PFSK-1 (cell line): ENCODE measurements around the gene LRRC8B.

Experiments
- FOXP2 ChIP-seq: optimal IDR thresholded peaks from 2 replicates; pipeline ENCODE3; 2011; ENCODE audit warnings: borderline replicate concordance, control low read depth, inconsistent platforms; ENCODE audit not compliant: insufficient read depth; ENCODE audit errors: extremely low read length, extremely low read depth
- POLR2AphosphoS5 ChIP-seq: IDR thresholded peaks from 2 replicates; pipeline ENCODE4 v1.6.1; 2012; ENCODE audit warnings: low read depth, mild to moderate bottlenecking, control low read depth, low read length, moderate library complexity
- REST ChIP-seq, 2 experiments: IDR thresholded peaks; 2 replicates each; pipeline versions ENCODE4 v1.6.1 to v1.8.0; 2011 to 2012; ENCODE audit warnings: low read depth in 2 of 2, low read length in 2 of 2, control low read depth in 1 of 2, inconsistent platforms in 1 of 2, mild to moderate bottlenecking in 1 of 2, moderate library complexity in 1 of 2; ENCODE audit not compliant: insufficient read depth in 1 of 2
- SIN3A ChIP-seq: IDR thresholded peaks from 2 replicates; pipeline ENCODE4 v1.6.1; 2012; ENCODE audit warnings: mild to moderate bottlenecking, low read length, moderate library complexity, borderline replicate concordance; ENCODE audit not compliant: insufficient read depth
- TAF1 ChIP-seq: IDR thresholded peaks from 2 replicates; pipeline ENCODE4 v1.6.1; 2012; ENCODE audit warnings: low read length, control low read depth, borderline replicate concordance; ENCODE audit not compliant: insufficient read depth

The LRRC8B gene

GRCh38 chr1:89539128-89539527, 14.5 kb downstream of the LRRC8B start:
- TF ChIP-seq POLR2AphosphoS5, result no peak
- no peak for TF ChIP-seq REST (IDR thresholded peaks at IDR 0.05; ENCODE audit: insufficient read depth in 1 of 2, low read depth in 2 of 2, low read length in 2 of 2)
- TF ChIP-seq FOXP2, result no peak
- TF ChIP-seq TAF1, result no peak
- TF ChIP-seq SIN3A, result no peak

- no peak for TF ChIP-seq FOXP2
- TF ChIP-seq REST (IDR thresholded peaks at IDR 0.05; ENCODE audit: insufficient read depth in 1 of 2, low read depth in 2 of 2, low read length in 2 of 2), result no peak
- TF ChIP-seq POLR2AphosphoS5, result no peak
- TF ChIP-seq SIN3A, result no peak
- no peak for TF ChIP-seq TAF1
Measured at GRCh38 chr1:89540406-89540970, 15.9 kb downstream of the LRRC8B start.

- TF ChIP-seq POLR2AphosphoS5 (no peak), TAF1 (no peak), FOXP2 (no peak), REST (IDR thresholded peaks at IDR 0.05; ENCODE audit: insufficient read depth in 1 of 2, low read depth in 2 of 2, low read length in 2 of 2) (no peak), SIN3A (no peak)
Measured at GRCh38 chr1:89542345-89542744, 17.7 kb downstream of the LRRC8B start.

- TF ChIP-seq POLR2AphosphoS5, result no peak
- no peak for TF ChIP-seq REST (IDR thresholded peaks at IDR 0.05; ENCODE audit: insufficient read depth in 1 of 2, low read depth in 2 of 2, low read length in 2 of 2)
- no peak for TF ChIP-seq TAF1
- TF ChIP-seq FOXP2, result no peak
Measured at GRCh38 chr1:89545264-89546038, 20.8 kb downstream of the LRRC8B start.
